ENCODE data around the gene F13A1. TPM values are rescaled to one million over a fixed set of nuclear protein-coding genes. Genes with fewer than 3 reads are reported as not detected.

F13A1 gene
- total and polyA plus RNA-seq, 4 donors: 4.3 to 69.9 (median 23.4) TPM

- H3K4me1 ChIP-seq (ENCODE audit: control insufficient read depth in 5 of 5, insufficient read depth in 5 of 5, low read length in 5 of 5): no peaks in the 10 kb centered on the region
- H3K9ac ChIP-seq (ENCODE audit: insufficient read depth in 1 of 2, low read length in 2 of 2): no peak overlapping the region
- no peaks in the 10 kb centered on the region for H3K36me3 ChIP-seq (ENCODE audit: control insufficient read depth in 4 of 4, insufficient read depth in 4 of 4, low read length in 4 of 4)
- H3K27ac ChIP-seq (ENCODE audit: low read depth in 1 of 2, low read length in 1 of 2): no peak overlapping the region
- no peak overlapping the region for H3K4me3 ChIP-seq
- 85 to 86% methylated on average over 4 of the region's 4 CpGs for WGBS, 2 donors
- H3K9me3 ChIP-seq (ENCODE audit: control insufficient read depth in 4 of 4, insufficient read depth in 3 of 4, low read length in 3 of 4): no peaks in the 10 kb centered on the region
- TF ChIP-seq, protein P1, sequence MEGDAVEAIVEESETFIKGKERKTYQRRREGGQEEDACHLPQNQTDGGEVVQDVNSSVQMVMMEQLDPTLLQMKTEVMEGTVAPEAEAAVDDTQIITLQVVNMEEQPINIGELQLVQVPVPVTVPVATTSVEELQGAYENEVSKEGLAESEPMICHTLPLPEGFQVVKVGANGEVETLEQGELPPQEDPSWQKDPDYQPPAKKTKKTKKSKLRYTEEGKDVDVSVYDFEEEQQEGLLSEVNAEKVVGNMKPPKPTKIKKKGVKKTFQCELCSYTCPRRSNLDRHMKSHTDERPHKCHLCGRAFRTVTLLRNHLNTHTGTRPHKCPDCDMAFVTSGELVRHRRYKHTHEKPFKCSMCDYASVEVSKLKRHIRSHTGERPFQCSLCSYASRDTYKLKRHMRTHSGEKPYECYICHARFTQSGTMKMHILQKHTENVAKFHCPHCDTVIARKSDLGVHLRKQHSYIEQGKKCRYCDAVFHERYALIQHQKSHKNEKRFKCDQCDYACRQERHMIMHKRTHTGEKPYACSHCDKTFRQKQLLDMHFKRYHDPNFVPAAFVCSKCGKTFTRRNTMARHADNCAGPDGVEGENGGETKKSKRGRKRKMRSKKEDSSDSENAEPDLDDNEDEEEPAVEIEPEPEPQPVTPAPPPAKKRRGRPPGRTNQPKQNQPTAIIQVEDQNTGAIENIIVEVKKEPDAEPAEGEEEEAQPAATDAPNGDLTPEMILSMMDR (IDR thresholded peaks at IDR 0.05; ENCODE audit: control extremely low read depth, extremely low read depth): no peak
- DNase-seq: no peak
- ATAC-seq (ENCODE audit: insufficient read depth, low FRiP score): no peak
- no peaks in the 10 kb centered on the region for H3K27me3 ChIP-seq (ENCODE audit: control insufficient read depth in 3 of 3, insufficient read depth in 3 of 3, low read length in 2 of 3)
Observed at GRCh38 chr6:6256259-6256658, 64.2 kb downstream of the F13A1 start.

- DNase-seq (no peak), ATAC-seq (ENCODE audit: insufficient read depth, low FRiP score) (no peak)
- Histone ChIP-seq H3K4me3 (no peak overlapping the region), H3K4me1 (ENCODE audit: control insufficient read depth in 5 of 5, insufficient read depth in 5 of 5, low read length in 5 of 5) (no peaks in the 10 kb centered on the region), H3K27ac (ENCODE audit: low read depth in 1 of 2, low read length in 1 of 2) (no peak overlapping the region), H3K9ac (ENCODE audit: insufficient read depth in 1 of 2, low read length in 2 of 2) (no peak overlapping the region), H3K9me3 (ENCODE audit: control insufficient read depth in 4 of 4, insufficient read depth in 3 of 4, low read length in 3 of 4) (peaks cover 0 to 3% (median 0%) of the 10 kb centered on the region in 4 donors), H3K36me3 (ENCODE audit: control insufficient read depth in 4 of 4, insufficient read depth in 4 of 4, low read length in 4 of 4) (no peaks in the 10 kb centered on the region), H3K27me3 (ENCODE audit: control insufficient read depth in 3 of 3, insufficient read depth in 3 of 3, low read length in 2 of 3) (peaks cover 0 to 7% (median 0%) of the 10 kb centered on the region in 3 donors)
- 86 to 87% methylated on average over 13 of the region's 13 CpGs for WGBS, 2 donors
- TF ChIP-seq, protein P1 (IDR thresholded peaks at IDR 0.05; ENCODE audit: control extremely low read depth, extremely low read depth): no peak
Observed at GRCh38 chr6:6251555-6252280, 68.7 kb downstream of the F13A1 start.

- Histone ChIP-seq H3K27me3 (ENCODE audit: control insufficient read depth in 3 of 3, insufficient read depth in 3 of 3, low read length in 2 of 3) (peaks cover 0 to 7% (median 0%) of the 10 kb centered on the region in 3 donors), H3K9ac (ENCODE audit: insufficient read depth in 1 of 2, low read length in 2 of 2) (no peak overlapping the region), H3K27ac (ENCODE audit: low read depth in 1 of 2, low read length in 1 of 2) (no peak overlapping the region), H3K4me3 (no peak overlapping the region), H3K4me1 (ENCODE audit: control insufficient read depth in 5 of 5, insufficient read depth in 5 of 5, low read length in 5 of 5) (no peaks in the 10 kb centered on the region), H3K36me3 (ENCODE audit: control insufficient read depth in 4 of 4, insufficient read depth in 4 of 4, low read length in 4 of 4) (no peaks in the 10 kb centered on the region), H3K9me3 (ENCODE audit: control insufficient read depth in 4 of 4, insufficient read depth in 3 of 4, low read length in 3 of 4) (peaks cover 0 to 5% (median 0%) of the 10 kb centered on the region in 4 donors)
- TF ChIP-seq, protein P1 (IDR thresholded peaks at IDR 0.05; ENCODE audit: control extremely low read depth, extremely low read depth): no peak
- no peak for DNase-seq
- 81 to 87% methylated on average over 2 of the region's 2 CpGs for WGBS, 2 donors
- ATAC-seq (ENCODE audit: insufficient read depth, low FRiP score): no peak
Observed at GRCh38 chr6:6248651-6249050, 71.8 kb downstream of the F13A1 start.
